Large intestine (tissue), 3 donors: ENCODE results near the gene RACGAP1. TPM values are rescaled to one million over a fixed set of nuclear protein-coding genes. Genes with fewer than 3 reads are reported as not detected.

Source experiments
- DNase-seq, 2 donors: peaks; one replicate each; pipeline versions ENCODE4 v3.0.0 to v3.0.0-alpha.2; 2013
- H3K27ac ChIP-seq: one replicate; pipeline ENCODE4 v1.5.1; 2013; ENCODE audit warnings: low read length
- H3K27me3 ChIP-seq: 2 replicates; pipeline ENCODE4 v1.6.1; 2013; ENCODE audit warnings: low read length; ENCODE audit not compliant: control insufficient read depth, insufficient read depth
- H3K36me3 ChIP-seq: 2 replicates; pipeline ENCODE4 v1.6.1; 2013; ENCODE audit warnings: low read length; ENCODE audit not compliant: control insufficient read depth, insufficient read depth
- H3K4me1 ChIP-seq: one replicate; pipeline ENCODE4 v1.6.1; 2013; ENCODE audit warnings: low read length; ENCODE audit not compliant: control insufficient read depth, insufficient read depth
- H3K4me3 ChIP-seq: one replicate; pipeline ENCODE4 v1.5.1; 2013; ENCODE audit warnings: low read length
- H3K9me3 ChIP-seq: one replicate; pipeline ENCODE4 v1.6.1; 2013; ENCODE audit warnings: mild to moderate bottlenecking, low read depth, low read length, moderate library complexity; ENCODE audit not compliant: control insufficient read depth
- WGBS: methylation state at CpG from one replicate; pipeline ENCODE4 v1.1.5; 2013; ENCODE audit warnings: low lambda C conversion rate; ENCODE audit not compliant: insufficient coverage; 5-methylcytosine and 5-hydroxymethylcytosine counted together
- polyA plus RNA-seq: library from polyadenylated mRNA; unstranded; fragments of 120-200 nt; gene quantifications from one replicate; pipeline ENCODE4 v1.2.1, GENCODE V29; 2013

The RACGAP1 gene
- polyA plus RNA-seq, 1 donor: 21.8 TPM

GRCh38 chr12:49941556-49942511, 83.5 kb downstream of the RACGAP1 start:
- H3K9me3 ChIP-seq: no peaks in the 10 kb centered on the region
- no peak for DNase-seq
- WGBS: 100% methylated on average over 2 of the region's 13 CpGs
- H3K4me3 ChIP-seq: no peak overlapping the region
- peaks cover 2% of the 10 kb centered on the region for H3K27me3 ChIP-seq
- peaks cover 19% of the 10 kb centered on the region for H3K4me1 ChIP-seq
- no peaks in the 10 kb centered on the region for H3K36me3 ChIP-seq
- no peak overlapping the region for H3K27ac ChIP-seq

GRCh38 chr12:49939707-49940106, 85.6 kb downstream of the RACGAP1 start:
- Histone ChIP-seq H3K36me3 (no peaks in the 10 kb centered on the region), H3K4me1 (peaks cover 5% of the 10 kb centered on the region), H3K27ac (no peak overlapping the region), H3K9me3 (no peaks in the 10 kb centered on the region), H3K4me3 (no peak overlapping the region), H3K27me3 (peaks cover 2% of the 10 kb centered on the region)
- WGBS: no CpG with 5 or more reads among the region's 1 CpG
- DNase-seq: no peak

GRCh38 chr12:49939307-49939706, 86.0 kb downstream of the RACGAP1 start:
- peaks cover 5% of the 10 kb centered on the region for H3K4me1 ChIP-seq
- H3K27me3 ChIP-seq: peaks cover 2% of the 10 kb centered on the region
- no peak overlapping the region for H3K4me3 ChIP-seq
- DNase-seq: no peak
- no peaks in the 10 kb centered on the region for H3K36me3 ChIP-seq
- H3K27ac ChIP-seq: no peak overlapping the region
- no peaks in the 10 kb centered on the region for H3K9me3 ChIP-seq

Other genes starting within 250 kb of the RACGAP1 start
- 9.7 TPM for gene NCKAP5L, start 197.1 kb downstream of the RACGAP1 start, polyA plus RNA-seq
- 6.1 TPM for gene BCDIN3D, start 182.4 kb downstream of the RACGAP1 start, polyA plus RNA-seq
- 8.9 TPM for gene FAIM2, start 121.6 kb downstream of the RACGAP1 start, polyA plus RNA-seq
- 0.01 TPM for gene AQP2, start 74.8 kb downstream of the RACGAP1 start, polyA plus RNA-seq
- gene AQP5, start 63.6 kb downstream of the RACGAP1 start, polyA plus RNA-seq: 0.64 TPM
- gene AQP6, start 52.5 kb downstream of the RACGAP1 start, polyA plus RNA-seq: 0.49 TPM
- 4.7 TPM for gene ASIC1, start 32.1 kb upstream of the RACGAP1 start, polyA plus RNA-seq
- gene SMARCD1, start 59.8 kb upstream of the RACGAP1 start, polyA plus RNA-seq: 63.3 TPM
- gene GPD1, start 78.5 kb upstream of the RACGAP1 start, polyA plus RNA-seq: 174 TPM
- 54.2 TPM for gene COX14, start 86.7 kb upstream of the RACGAP1 start, polyA plus RNA-seq
- 32.5 TPM for gene CERS5, start 141.9 kb upstream of the RACGAP1 start, polyA plus RNA-seq